HG02588 (cell line): Measurements from ENCODE around the gene TTC3.

ENCODE experiments used
- ATAC-seq: cut with Tn5 transposase; IDR thresholded peaks from one replicate; pipeline ENCODE4 v1.9.1; 2021; ENCODE audit warnings: mild to moderate bottlenecking, moderate library complexity; ENCODE audit not compliant: unreplicated experiment

The TTC3 gene

DNA sequence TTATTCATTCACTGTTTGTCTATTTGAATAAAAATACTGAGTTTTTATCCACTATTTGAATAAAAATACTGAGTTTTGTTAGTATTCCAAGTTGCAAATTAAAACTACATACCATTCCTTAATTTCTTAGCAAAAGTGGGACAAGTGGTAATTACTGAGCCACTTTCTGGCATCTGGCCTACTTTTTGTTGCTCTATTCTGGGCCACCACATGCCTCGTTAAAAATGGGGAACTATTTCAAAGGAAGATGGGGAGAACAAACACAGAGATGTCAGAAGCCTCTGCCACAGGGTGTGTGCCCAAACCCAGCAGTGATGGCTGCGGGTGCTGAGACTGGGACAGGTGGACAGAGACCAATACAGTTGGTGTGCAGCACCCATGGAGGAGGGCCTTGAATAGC, 14.8 kb upstream of the TTC3 start:
- no peak for ATAC-seq

- ATAC-seq, result no peak
These were observed 13.9 kb upstream of the TTC3 start for GRCh38 chr21:37059181-37059580.

DNA sequence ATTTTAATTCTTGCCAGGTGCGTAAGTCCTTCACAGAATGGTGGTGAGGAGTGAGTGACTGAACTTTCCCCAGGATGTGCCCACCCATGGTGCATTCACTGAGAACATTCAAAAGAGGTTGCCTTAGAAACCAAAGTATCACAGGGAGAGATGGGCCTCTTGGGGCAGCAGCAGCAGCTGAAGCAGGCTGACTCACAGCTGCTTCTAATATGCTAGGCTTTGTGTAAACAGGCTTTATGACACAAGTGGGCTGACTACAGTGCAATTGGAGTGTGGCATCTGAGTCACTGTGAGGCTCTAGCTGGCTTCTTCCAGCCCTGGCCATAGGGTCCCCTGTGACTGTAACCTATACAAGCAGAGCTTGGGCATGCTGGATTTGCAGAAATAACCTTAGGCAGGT, 12.8 kb upstream of the TTC3 start:
- ATAC-seq, result no peak

DNA sequence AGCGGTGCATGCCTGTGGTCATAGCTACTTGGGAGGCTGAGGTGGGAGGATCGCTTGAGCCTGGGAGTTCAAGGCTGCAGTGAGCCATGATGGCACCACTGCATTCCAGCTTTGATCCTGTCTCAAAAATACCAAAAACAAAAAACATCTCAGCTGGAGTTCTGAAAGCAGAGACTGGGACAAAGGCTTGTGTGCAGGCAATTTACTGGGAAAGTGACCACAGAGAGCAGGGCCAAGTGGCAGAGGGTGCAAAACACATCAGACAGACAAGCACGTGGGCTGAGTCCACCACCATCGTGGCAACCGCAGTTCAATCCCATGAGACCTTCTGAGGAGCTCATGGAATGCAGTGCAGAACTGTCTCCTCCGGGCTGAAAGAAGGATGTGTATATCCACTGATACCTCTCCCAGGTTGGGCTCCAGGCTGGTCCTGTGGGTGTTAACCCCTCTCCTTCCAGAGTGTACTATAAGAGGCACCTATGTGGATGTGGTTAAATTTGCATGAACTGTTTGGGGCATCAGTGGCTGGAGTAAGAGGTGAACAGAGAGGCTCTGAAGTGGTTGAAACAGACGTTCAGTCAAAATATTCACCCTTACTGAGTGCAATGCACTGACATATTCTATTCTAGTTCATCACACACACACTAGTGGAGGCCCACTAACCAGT, 11.0 kb upstream of the TTC3 start:
- ATAC-seq, result no peak

GRCh38 chr21:37062593-37062935, 10.5 kb upstream of the TTC3 start:
- ATAC-seq, result no peak

- ATAC-seq, result no peak
These were observed 9.6 kb upstream of the TTC3 start for GRCh38 chr21:37063433-37063832.

DNA sequence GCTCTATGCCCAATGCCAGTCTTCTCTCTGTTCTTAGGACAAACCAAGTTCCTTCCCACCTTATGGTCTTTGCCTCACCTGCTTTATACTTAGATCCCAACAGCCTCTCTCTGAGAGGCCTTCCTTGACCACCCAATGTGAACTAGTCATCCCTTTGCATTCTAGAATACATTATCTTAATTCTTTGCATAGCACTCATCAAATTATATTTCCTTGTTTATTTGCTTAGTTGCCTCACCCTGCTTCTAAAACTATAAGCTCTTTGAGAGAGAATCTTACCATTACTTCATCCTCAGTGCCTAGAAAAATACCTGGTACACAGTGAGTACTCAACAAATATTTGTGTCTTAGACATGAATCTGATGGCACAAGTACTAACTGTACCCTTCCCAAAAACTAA, 8.2 kb upstream of the TTC3 start:
- no peak for ATAC-seq

DNA sequence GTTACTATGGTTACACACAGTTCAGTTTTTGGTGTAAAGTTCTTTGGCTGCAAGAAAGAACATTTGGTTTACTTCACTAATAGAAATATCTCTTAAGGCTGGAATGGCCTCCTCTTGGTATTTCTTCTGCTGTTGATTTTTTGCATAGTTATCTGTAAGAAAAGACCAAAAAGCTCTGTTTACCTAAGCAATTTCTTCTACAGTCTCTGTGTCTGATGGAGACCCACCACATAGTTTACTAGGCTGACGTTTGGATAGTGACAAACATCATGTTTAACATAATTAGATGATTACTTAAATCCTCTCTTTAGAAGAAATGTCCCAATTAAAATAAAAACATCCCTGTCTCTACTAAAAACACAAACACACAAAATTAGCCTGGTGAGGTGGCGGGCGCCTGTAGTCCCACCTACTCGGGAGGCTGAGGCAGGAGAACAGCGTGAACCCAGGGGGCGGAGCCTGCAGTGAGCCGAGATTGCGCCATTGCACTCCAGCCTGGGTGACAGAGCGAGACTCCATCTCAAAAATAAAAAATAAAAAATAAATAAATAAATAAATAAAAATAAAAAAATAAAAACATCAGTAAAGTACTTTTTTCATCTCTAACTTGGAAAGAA, 7.4 kb upstream of the TTC3 start:
- no peak for ATAC-seq

DNA sequence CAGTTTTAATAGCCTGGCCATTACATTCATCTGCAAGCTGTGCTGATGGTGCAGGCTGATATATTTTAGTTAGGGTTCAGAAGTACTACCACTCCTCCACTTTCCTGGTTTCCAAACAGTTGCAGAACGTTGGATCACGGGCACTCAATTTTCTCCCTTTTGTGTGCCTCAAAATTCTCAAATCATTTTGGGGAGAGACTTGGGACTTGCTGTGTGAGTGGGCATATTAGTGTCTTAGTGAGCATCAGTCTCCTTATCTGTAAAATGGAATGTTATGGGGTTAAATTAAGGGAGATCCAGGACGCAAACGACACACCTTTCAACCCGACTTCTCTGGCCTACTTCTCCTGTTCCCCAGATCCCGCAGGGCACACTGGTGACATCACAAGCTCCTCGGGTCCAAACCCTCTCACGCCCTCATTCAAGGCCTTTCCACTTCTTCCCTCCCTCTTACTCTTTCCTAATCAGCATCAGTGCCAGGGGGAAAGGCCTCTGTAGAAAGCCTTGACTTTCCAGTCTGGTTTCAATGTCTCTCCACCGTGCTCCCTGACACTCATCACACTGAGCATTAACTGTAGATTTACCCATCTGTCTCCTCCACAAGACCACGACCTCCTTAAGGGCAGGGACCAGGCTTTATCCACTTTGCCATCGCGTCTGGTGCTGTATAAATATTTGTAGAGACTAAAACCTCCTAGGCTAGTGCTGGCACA, 1.3 kb upstream of the TTC3 start:
- ATAC-seq, result no peak

- peak; percentile 36 for ATAC-seq
These were observed 623 bp upstream of the TTC3 start for GRCh38 chr21:37072274-37072987.

GRCh38 chr21:37073417-37074196, 553 bp downstream of the TTC3 start:
- ATAC-seq, result peak; percentile 24

DNA sequence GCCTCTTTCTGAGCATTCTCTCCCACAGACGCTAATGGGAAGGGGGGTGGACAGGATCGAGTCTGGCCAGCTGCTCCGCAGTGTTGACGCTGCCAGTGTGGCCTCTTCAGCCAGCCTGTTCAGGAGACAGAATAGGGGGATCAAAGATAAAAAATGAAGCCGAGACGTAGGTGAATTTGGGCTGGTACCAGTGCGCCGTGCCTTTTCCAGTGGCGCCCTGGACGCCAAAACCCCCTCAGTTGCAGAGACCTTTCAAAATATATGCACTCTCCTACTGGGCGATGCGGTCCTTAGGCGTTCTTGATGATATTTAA, 1.1 kb downstream of the TTC3 start:
- no peak for ATAC-seq

GRCh38 chr21:37074546-37074945, 1.5 kb downstream of the TTC3 start:
- no peak for ATAC-seq

- ATAC-seq, result no peak
These were observed 2.2 kb downstream of the TTC3 start for GRCh38 chr21:37075214-37075770.

DNA sequence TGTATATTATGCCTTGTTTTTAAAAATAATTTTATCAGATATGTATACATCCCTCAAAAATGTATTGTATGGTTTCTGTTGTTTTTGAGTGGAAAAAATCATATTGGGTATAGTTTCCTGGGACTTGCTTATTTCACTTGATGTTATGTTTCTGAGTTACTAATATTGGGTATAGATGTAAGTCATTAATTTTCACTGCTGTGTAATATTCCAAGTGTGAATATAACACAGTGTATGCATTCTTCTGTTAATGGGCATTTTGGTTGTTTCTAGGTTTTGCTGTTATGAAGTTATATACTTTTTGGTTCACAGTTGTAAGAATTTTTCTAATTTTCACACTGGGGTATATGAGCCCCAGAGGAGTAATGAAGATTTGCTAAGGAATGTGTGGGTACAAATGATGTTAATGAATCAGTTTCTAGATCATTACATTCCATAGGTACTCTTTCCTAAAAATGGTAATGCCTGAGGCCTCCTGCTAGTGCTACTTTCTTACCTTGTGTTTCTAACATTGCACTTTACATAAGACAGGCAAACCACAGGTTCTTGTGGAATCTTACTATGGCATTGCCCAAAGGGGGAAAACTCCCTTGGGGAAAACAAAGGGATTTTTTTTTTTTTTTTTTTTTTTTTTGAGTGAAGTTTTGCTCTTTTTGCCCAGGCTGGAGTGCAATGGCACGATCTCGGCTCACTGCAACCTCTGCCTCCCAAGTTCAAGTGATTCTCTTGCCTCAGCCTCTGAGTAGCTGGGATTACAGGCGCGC, 3.2 kb downstream of the TTC3 start:
- ATAC-seq, result no peak

DNA sequence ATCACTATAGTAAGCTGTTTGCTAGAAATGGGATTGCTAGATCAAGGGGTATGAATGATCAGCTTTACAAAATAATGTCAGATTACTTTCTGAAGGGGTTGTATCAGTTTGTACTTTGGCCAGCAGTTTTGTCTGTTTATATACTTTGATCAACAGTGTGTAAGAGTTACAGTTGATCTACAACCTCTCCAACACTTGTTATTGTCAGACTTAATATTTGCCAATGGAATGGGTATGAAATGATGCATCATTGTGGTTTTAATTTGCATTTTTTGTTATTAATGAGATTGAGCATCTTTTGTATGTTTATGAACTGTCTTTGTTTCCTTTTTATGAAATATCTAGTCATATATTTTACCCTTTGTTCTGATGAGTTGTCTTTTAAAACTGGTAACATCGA, 4.3 kb downstream of the TTC3 start:
- ATAC-seq, result no peak

DNA sequence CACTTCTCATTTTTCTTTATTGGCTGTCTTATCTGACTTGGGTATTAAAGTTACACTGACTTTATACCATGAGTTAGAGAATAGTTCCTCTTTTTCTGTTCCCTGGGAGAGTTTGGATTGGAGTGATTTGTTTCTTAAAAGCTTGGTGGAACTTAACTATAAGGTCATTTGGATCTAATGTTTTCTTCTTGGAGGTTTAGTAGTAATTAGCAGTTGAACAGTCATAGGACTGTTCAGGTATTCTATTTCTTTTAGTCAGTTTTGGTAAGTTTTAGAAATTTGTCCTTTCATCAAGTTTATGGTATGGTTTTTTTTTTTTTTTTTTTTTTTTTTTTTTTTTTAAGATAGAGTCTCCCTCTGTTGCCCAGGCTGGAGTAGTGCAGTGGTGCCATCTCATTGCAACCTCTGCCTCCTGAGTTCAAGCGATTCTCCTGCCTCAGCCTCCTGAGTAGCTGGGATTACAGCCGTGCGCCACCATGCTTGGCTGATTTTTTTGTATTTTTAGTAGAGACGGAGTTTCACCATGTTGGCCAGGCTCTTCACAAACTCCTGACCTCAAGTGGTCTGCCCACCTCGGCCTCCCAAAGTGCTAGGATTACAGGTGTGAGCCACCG, 6.3 kb downstream of the TTC3 start:
- no peak for ATAC-seq

GRCh38 chr21:37082375-37082774, 9.3 kb downstream of the TTC3 start:
- no peak for ATAC-seq

DNA sequence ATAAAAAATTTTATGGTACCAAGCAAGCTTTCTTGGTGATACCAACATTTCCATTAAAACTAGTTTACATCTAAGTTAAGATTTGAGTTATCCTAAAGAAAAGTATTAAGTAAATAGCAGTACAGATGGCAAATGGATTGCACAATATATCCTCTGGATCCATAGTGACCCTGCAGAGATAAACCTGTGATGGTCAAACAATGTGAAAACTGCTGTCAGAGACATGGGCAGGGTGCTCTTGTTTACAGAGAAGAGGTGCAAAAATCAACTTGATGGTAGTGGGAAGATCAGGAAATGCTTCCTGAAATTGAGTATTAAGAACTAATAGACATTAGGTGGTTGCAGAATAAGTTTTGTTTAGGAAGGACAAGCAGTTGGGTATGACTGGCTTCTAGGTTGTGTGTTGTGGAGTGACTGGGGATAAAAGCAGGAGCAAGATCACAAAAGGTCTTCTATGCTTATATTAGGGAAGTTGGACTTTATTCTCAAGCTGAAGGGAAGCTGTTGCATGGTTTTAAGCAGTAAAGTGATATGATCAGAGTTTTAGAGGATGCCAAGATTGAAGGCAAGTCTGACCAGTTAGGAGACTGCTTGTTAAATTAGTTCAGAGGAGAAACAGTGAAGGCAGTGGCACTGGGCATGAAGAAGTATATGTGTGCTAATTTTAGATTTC, 9.9 kb downstream of the TTC3 start:
- no peak for ATAC-seq
